Hematopoietic multipotent progenitor cell treated with erythropoietin and hydrocortisone succinate and interleukin-3 and kit ligand, for 4 days (in vitro differentiated cells): ENCODE measurements around the gene EVC2.
"Not testable (repeated sequence)": the region's sequence is repeated elsewhere in the genome, so short reads cannot be mapped to it uniquely, and the experiment has no call there.

Experiments
- DNase-seq: peaks from one replicate; pipeline ENCODE4 v3.0.0-alpha.2; 2015

Gene EVC2

GRCh38 chr4:5618051-5618960 lies 90.1 kb downstream of the EVC2 start:
- DNase-seq = no peak

- no peak for DNase-seq
Observed at GRCh38 chr4:5616331-5616950, 91.9 kb downstream of the EVC2 start.

- no peak for DNase-seq
Observed at GRCh38 chr4:5615496-5616075, 92.8 kb downstream of the EVC2 start.

GRCh38 chr4:5611750-5612149 lies 96.6 kb downstream of the EVC2 start:
- DNase-seq = no peak

GRCh38 chr4:5609306-5610007 lies 98.9 kb downstream of the EVC2 start:
- no peak for DNase-seq

GRCh38 chr4:5593828-5594227 lies 114.5 kb downstream of the EVC2 start:
- not testable (repeated sequence) for DNase-seq

- no peak for DNase-seq
Observed at GRCh38 chr4:5592272-5592671, 116.1 kb downstream of the EVC2 start.

GRCh38 chr4:5589495-5589894 lies 118.9 kb downstream of the EVC2 start:
- DNase-seq = no peak

- DNase-seq = no peak
Observed at GRCh38 chr4:5588046-5588445, 120.3 kb downstream of the EVC2 start.

- no peak for DNase-seq
Observed at GRCh38 chr4:5575941-5576340, 132.4 kb downstream of the EVC2 start.

- DNase-seq = no peak
Observed at GRCh38 chr4:5574386-5574785, 134.0 kb downstream of the EVC2 start.

GRCh38 chr4:5573965-5574364 lies 134.4 kb downstream of the EVC2 start:
- DNase-seq = no peak

- DNase-seq = no peak
Observed at GRCh38 chr4:5572751-5573150, 135.6 kb downstream of the EVC2 start.

GRCh38 chr4:5572114-5572513 lies 136.2 kb downstream of the EVC2 start:
- DNase-seq = peak; percentile 8

- no peak for DNase-seq
Observed at GRCh38 chr4:5571646-5572045, 136.7 kb downstream of the EVC2 start.

- no peak for DNase-seq
Observed at GRCh38 chr4:5569451-5569850, 138.9 kb downstream of the EVC2 start.

GRCh38 chr4:5568931-5569330 lies 139.4 kb downstream of the EVC2 start:
- DNase-seq = no peak

GRCh38 chr4:5568336-5568735 lies 140.0 kb downstream of the EVC2 start:
- no peak for DNase-seq

GRCh38 chr4:5566991-5567390 lies 141.4 kb downstream of the EVC2 start:
- DNase-seq = peak; percentile 18

- no peak for DNase-seq
Observed at GRCh38 chr4:5566526-5566925, 141.8 kb downstream of the EVC2 start.

GRCh38 chr4:5563856-5564255 lies 144.5 kb downstream of the EVC2 start:
- no peak for DNase-seq

- no peak for DNase-seq
Observed at GRCh38 chr4:5562476-5562875, 145.9 kb downstream of the EVC2 start.

GRCh38 chr4:5561286-5561685 lies 147.1 kb downstream of the EVC2 start:
- DNase-seq = no peak
